Cardiac fibroblast (primary cell): ENCODE data around the gene LYRM4.

Experiments
- DNase-seq, 2 donors: peaks; one replicate each; pipeline versions ENCODE4 v3.0.0 to v3.0.0-alpha.2; 2010; ENCODE audit warnings: low read depth in 2 of 2
- H3K4me3 ChIP-seq, 2 donors: replicated peaks in 1 of 2; 1 replicate in 1 of 2; 2 replicates in 1 of 2; pipeline ENCODE4 v1.5.1; 2011; ENCODE audit warnings: low read depth in 2 of 2, low read length in 2 of 2, mild to moderate bottlenecking in 2 of 2, moderate library complexity in 1 of 2
- CTCF ChIP-seq: IDR thresholded peaks from one replicate; pipeline ENCODE4 v1.5.1; 2011; ENCODE audit warnings: low read depth, mild to moderate bottlenecking, low read length, inconsistent platforms

The LYRM4 gene

GRCh38 chr6:5197084-5197483, 63.7 kb downstream of the LYRM4 start:
- DNase-seq = no peak
- TF ChIP-seq CTCF = no peak
- no peak overlapping the region for H3K4me3 ChIP-seq

- DNase-seq = no peak
- no peak for TF ChIP-seq CTCF
- H3K4me3 ChIP-seq = no peak overlapping the region
Measured at GRCh38 chr6:5192135-5192794, 68.5 kb downstream of the LYRM4 start.

GRCh38 chr6:5191722-5192121, 69.0 kb downstream of the LYRM4 start:
- DNase-seq = no peak
- no peak for TF ChIP-seq CTCF
- H3K4me3 ChIP-seq = no peak overlapping the region

- no peak overlapping the region for H3K4me3 ChIP-seq
- no peak for TF ChIP-seq CTCF
- peak in 1 of 2 donors; percentile 52 for DNase-seq
Measured at GRCh38 chr6:5191222-5191621, 69.5 kb downstream of the LYRM4 start.

- DNase-seq = peak; percentile 95 to 98
- TF ChIP-seq CTCF = no peak
- H3K4me3 ChIP-seq = no peak overlapping the region
Measured at GRCh38 chr6:5190507-5190906, 70.2 kb downstream of the LYRM4 start.

GRCh38 chr6:5188646-5189045, 72.1 kb downstream of the LYRM4 start:
- no peak overlapping the region for H3K4me3 ChIP-seq
- DNase-seq = no peak
- TF ChIP-seq CTCF = no peak

GRCh38 chr6:5184878-5185277, 75.9 kb downstream of the LYRM4 start:
- H3K4me3 ChIP-seq = no peak overlapping the region
- DNase-seq = no peak
- no peak for TF ChIP-seq CTCF
